PC-3 (cell line): ENCODE data around the gene PPHLN1. TPM values are rescaled to one million over a fixed set of nuclear protein-coding genes. Genes with fewer than 3 reads are reported as not detected.

ENCODE experiments used
- ATAC-seq: fragments of 200-7000 bp; cut with Tn5 transposase; 2 replicates; pipeline ENCODE4 v1.9.1; 2020; ENCODE audit warnings: mild to moderate bottlenecking, moderate library complexity
- BruUV-seq: library from RNA; stranded (reverse); fragments of 400-500 nt; replicated peaks from 2 replicates; lab custom pipeline; 2021; lab: Mats Ljungman, UMichigan
- CTCF ChIA-PET: fragments of 300-600 bp; sonication (Branson Sonifier 250); formaldehyde crosslinking; loops from one replicate; lab custom pipeline; 2022; ENCODE audit warnings: antibody characterized with exemption; lab: Charles Lee
- POLR2A ChIA-PET: fragments of 300-600 bp; sonication (Branson Sonifier 250); formaldehyde crosslinking; loops from one replicate; lab custom pipeline; 2022; ENCODE audit warnings: antibody characterized with exemption; ENCODE audit not compliant: unreplicated experiment; lab: Charles Lee
- DNase-seq: peaks from one replicate; pipeline ENCODE4 v3.0.0-alpha.2; 2015
- H2AFZ ChIP-seq: fragments of 300-600 bp; sonication (generic); 2 replicates; pipeline ENCODE4 v1.6.0; 2016; ENCODE audit warnings: antibody characterized with exemption, low read length
- H3F3A ChIP-seq: fragments of 300-600 bp; sonication (generic); one replicate; pipeline ENCODE4 v1.6.0; 2017; ENCODE audit warnings: antibody characterized with exemption, low read length, control low read depth, mild to moderate bottlenecking; ENCODE audit not compliant: unreplicated experiment
- H3K27ac ChIP-seq: fragments of 300-600 bp; sonication (generic); 2 replicates; pipeline ENCODE4 v1.5.1; 2016; ENCODE audit warnings: mild to moderate bottlenecking, low read length
- H3K27me3 ChIP-seq: fragments of 300-600 bp; sonication (generic); 2 replicates; pipeline ENCODE4 v1.6.1; 2016; ENCODE audit warnings: low read length, mixed read lengths
- H3K36me3 ChIP-seq: fragments of 300-600 bp; sonication (generic); 2 replicates; pipeline ENCODE4 v1.6.1; 2016; ENCODE audit warnings: low read depth, mixed run types, low read length, mixed read lengths
- H3K4me1 ChIP-seq: fragments of 300-600 bp; sonication (generic); 2 replicates; pipeline ENCODE4 v1.5.1; 2016; ENCODE audit warnings: low read length; ENCODE audit not compliant: insufficient read depth
- H3K4me2 ChIP-seq: fragments of 300-600 bp; sonication (generic); 2 replicates; pipeline ENCODE4 v1.6.0; 2016; ENCODE audit warnings: low read length
- H3K4me3 ChIP-seq: fragments of 300-600 bp; sonication (generic); 2 replicates; pipeline ENCODE4 v1.5.1; 2016; ENCODE audit warnings: mild to moderate bottlenecking, low read length, mixed read lengths
- H3K79me2 ChIP-seq: fragments of 300-600 bp; sonication (generic); 2 replicates; pipeline ENCODE4 v1.6.1; 2017; ENCODE audit warnings: low read length, mixed read lengths
- H3K9ac ChIP-seq: fragments of 300-600 bp; sonication (generic); 2 replicates; pipeline ENCODE4 v1.6.0; 2016; ENCODE audit warnings: mild to moderate bottlenecking, low read length
- H3K9me2 ChIP-seq: fragments of 300-600 bp; sonication (generic); replicated peaks from 2 replicates; pipeline ENCODE4 v1.6.1; 2016; ENCODE audit warnings: mixed run types, low read length, mixed read lengths
- H3K9me3 ChIP-seq: fragments of 300-600 bp; sonication (generic); 2 replicates; pipeline ENCODE4 v1.6.1; 2016; ENCODE audit warnings: low read length, mixed read lengths
- H4K20me1 ChIP-seq: fragments of 300-600 bp; sonication (generic); 2 replicates; pipeline ENCODE4 v1.6.1; 2016; ENCODE audit warnings: low read length, mixed read lengths
- CTCF ChIP-seq: fragments of 300-600 bp; sonication (generic); conservative IDR thresholded peaks from 2 replicates; pipeline ENCODE4 v1.5.1; 2017; ENCODE audit warnings: antibody characterized with exemption, low read depth, mild to moderate bottlenecking, low read length
- EZH2 ChIP-seq: fragments of 300-600 bp; sonication (generic); IDR thresholded peaks from one replicate; pipeline ENCODE4 v1.6.1; 2017; ENCODE audit warnings: antibody characterized with exemption, mild to moderate bottlenecking, low read length; ENCODE audit not compliant: unreplicated experiment
- EZH2phosphoT487 ChIP-seq: fragments of 300-600 bp; sonication (generic); IDR thresholded peaks from 2 replicates; pipeline ENCODE4 v1.6.1; 2018; ENCODE audit warnings: mild to moderate bottlenecking, antibody characterized with exemption, low read length, borderline replicate concordance
- intact Hi-C: fragments of 100-400 bp; cut with micrococcal nuclease; formaldehyde crosslinking; loops from 2 replicates; pipeline ENCODE4 v1.9.0; 2023
- total RNA-seq: library from RNA; depleted of rRNA; stranded (reverse); fragments of >200 nt; gene quantifications from 2 replicates; pipeline ENCODE4 v1.2.3, GENCODE V29; 2014

Gene PPHLN1
- total RNA-seq, 1 experiment from 2014 or later: 82.0 TPM

DNA sequence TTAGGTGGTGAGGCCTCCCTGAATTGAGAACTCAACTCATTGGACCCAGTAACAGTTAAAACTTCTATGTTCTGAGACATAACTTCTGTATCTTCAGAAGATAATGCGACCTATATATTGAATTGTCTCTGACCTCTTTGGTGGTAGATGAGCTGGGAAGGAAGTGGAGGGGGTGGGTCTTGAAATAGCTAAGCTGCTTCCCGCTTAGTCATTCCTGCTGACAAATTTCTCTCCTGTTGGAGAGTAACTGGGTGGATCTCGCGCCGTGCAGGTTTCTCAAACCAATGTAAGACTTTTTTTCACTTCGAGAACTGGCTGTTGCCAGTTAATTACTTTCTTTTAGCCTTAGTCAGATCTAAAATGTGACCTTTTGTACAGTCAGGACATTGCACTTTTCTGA, 100.8 kb downstream of the PPHLN1 start:
- POLR2A ChIA-PET: no interaction called here

DNA sequence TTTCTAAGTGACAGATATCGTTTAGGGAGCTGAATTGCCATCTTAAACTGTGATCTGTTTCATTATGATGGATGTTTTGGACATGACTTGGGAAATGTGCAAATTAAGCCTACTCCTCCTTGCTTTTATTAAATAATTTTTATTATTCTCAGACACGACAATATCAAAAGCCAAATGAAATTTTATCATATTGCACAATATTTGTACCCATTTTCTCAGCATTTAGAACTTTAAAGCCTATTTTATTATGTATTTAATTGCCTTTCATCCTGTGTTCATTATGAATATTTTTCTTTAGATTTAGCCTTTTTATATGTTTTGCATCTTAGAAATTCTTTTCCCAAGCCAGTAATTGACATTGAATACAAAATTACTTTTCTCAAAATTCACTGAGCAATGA, 102.9 kb downstream of the PPHLN1 start:
- no peaks in the 10 kb centered on the region for H3K36me3 ChIP-seq
- DNase-seq (no peak), ATAC-seq (no peak)
- no peak overlapping the region for H3K4me2 ChIP-seq
- no peaks in the 10 kb centered on the region for H3K9me2 ChIP-seq
- no peak overlapping the region for H3K4me3 ChIP-seq
- ChIA-PET CTCF (no interaction called here), POLR2A (no interaction called here)
- no peaks in the 10 kb centered on the region for H3K79me2 ChIP-seq
- H3K9ac ChIP-seq: no peak overlapping the region
- H3K27me3 ChIP-seq: no peaks in the 10 kb centered on the region
- BruUV-seq: no TSS peak
- no peaks in the 10 kb centered on the region for H4K20me1 ChIP-seq
- no peak overlapping the region for H3K27ac ChIP-seq
- no peaks in the 10 kb centered on the region for H3K9me3 ChIP-seq
- H2AFZ ChIP-seq: no peak overlapping the region
- intact Hi-C loops: no loop called here
- H3K4me1 ChIP-seq: peaks cover 12% of the 10 kb centered on the region
- TF ChIP-seq EZH2phosphoT487 (no peak), EZH2 (no peak), CTCF (no peak)
- H3F3A ChIP-seq: no peaks in the 10 kb centered on the region

More for the DNA sequence above, 100.8 kb downstream of the PPHLN1 start:
- TF ChIP-seq EZH2: no peak
- ATAC-seq (peak; percentile 94), DNase-seq (peak; percentile 74)
- H3F3A ChIP-seq: no peaks in the 10 kb centered on the region
- no peaks in the 10 kb centered on the region for H3K9me3 ChIP-seq
- CTCF ChIA-PET: interaction anchor here (0.6 kb wide), 1 partner anchor 1520 kb away, joined by 3 read pairs; no protein-coding TSS in a partner anchor
- no peaks in the 10 kb centered on the region for H3K27me3 ChIP-seq
- no peaks in the 10 kb centered on the region for H3K36me3 ChIP-seq
- H3K9ac ChIP-seq: no peak overlapping the region
- intact Hi-C loops: no loop called here
- peak overlapping the region; percentile 49; the same call in 1 of the 2 replicates for H2AFZ ChIP-seq
- H3K4me3 ChIP-seq: 0 out of 2 replicates have a peak overlapping the region, but pooled peaks have one; percentile 32
- H3K79me2 ChIP-seq: no peaks in the 10 kb centered on the region
- no TSS peak for BruUV-seq
- H3K27ac ChIP-seq: peak overlapping the region; percentile 43
- no peaks in the 10 kb centered on the region for H3K9me2 ChIP-seq
- H3K4me2 ChIP-seq: peak overlapping the region; percentile 65
- H4K20me1 ChIP-seq: no peaks in the 10 kb centered on the region
- H3K4me1 ChIP-seq: peaks cover 19% of the 10 kb centered on the region

DNA sequence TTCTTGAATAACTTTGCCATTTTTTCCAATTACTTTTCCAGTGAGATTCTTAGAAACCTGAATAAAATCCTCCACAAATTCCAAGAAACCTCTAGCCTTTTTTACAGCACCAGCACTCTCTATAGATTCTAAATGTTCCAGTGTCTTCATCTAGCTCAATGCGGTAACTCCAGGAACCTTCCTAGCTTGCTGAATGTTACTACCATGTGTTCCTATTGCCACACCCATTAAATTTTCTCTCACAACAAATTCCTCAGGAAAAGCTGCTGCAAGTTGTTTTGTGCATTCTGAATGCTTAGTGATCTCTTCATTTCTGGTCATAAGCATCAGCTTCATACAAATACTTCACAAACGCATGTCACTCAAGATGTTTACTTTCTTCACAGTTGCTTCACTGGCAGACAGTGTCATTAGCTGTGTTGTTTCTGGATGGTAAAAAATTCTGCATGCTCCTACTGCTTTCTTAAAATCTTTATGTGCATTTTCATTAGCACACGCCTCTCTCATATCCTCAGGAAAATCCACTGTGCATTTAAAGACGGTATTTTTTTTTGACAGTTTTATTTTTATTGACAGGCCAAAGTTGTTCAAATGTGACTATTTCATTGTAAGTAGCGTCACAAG, 106.7 kb downstream of the PPHLN1 start:
- Histone ChIP-seq H3K36me3 (no peaks in the 10 kb centered on the region), H3K4me1 (no peaks in the 10 kb centered on the region), H4K20me1 (no peaks in the 10 kb centered on the region), H3K27ac (no peak overlapping the region), H3K9ac (no peak overlapping the region), H3K9me3 (no peaks in the 10 kb centered on the region), H2AFZ (no peak overlapping the region), H3K4me3 (no peak overlapping the region), H3K79me2 (no peaks in the 10 kb centered on the region), H3F3A (no peaks in the 10 kb centered on the region), H3K4me2 (no peak overlapping the region), H3K27me3 (no peaks in the 10 kb centered on the region), H3K9me2 (no peaks in the 10 kb centered on the region)
- CTCF ChIA-PET: no interaction called here
- DNase-seq: no peak
- intact Hi-C loops: no loop called here
- BruUV-seq: no TSS peak
- POLR2A ChIA-PET: no interaction called here
- TF ChIP-seq EZH2phosphoT487: no peak
- TF ChIP-seq CTCF: no peak
- TF ChIP-seq EZH2: no peak
- ATAC-seq: no peak
